Kasumi-1 (cell line): ENCODE data around the gene TMEM80.

Source experiments
- DNase-seq, 2 experiments: peaks; one replicate each; lab custom pipeline; 2025; lab: John Stamatoyannopoulos, UW

The TMEM80 gene

GRCh38 chr11:699116-699508 is 3.5 kb downstream of the TMEM80 start:
- DNase-seq, result no peak

GRCh38 chr11:699753-700152 is 4.1 kb downstream of the TMEM80 start:
- no peak for DNase-seq

- no peak for DNase-seq
Measured at GRCh38 chr11:701741-702461, 6.3 kb downstream of the TMEM80 start.

- DNase-seq, result no peak
Measured at GRCh38 chr11:702462-703461, 7.1 kb downstream of the TMEM80 start.

GRCh38 chr11:703506-703905 is 7.9 kb downstream of the TMEM80 start:
- DNase-seq, result no peak

GRCh38 chr11:704228-704674 is 8.6 kb downstream of the TMEM80 start:
- no peak for DNase-seq

GRCh38 chr11:704781-705645 is 9.4 kb downstream of the TMEM80 start:
- DNase-seq, result no peak

GRCh38 chr11:705646-706438 is 10.2 kb downstream of the TMEM80 start, which contains the start of gene EPS8L2:
TSS of gene EPS8L2 (plus strand) at chr11:706231. CDS start at chr11:709408, 3,177 bp downstream.
- no peak for DNase-seq

GRCh38 chr11:706439-706956 is 10.9 kb downstream of the TMEM80 start:
- no peak for DNase-seq

- no peak for DNase-seq
Measured at GRCh38 chr11:706957-707816, 11.6 kb downstream of the TMEM80 start.

GRCh38 chr11:707817-708420 is 12.3 kb downstream of the TMEM80 start:
- no peak for DNase-seq

- DNase-seq, result no peak
Measured at GRCh38 chr11:708511-708910, 12.9 kb downstream of the TMEM80 start.

- no peak for DNase-seq
Measured at GRCh38 chr11:709109-709997, 13.7 kb downstream of the TMEM80 start.

GRCh38 chr11:714436-714835 is 18.8 kb downstream of the TMEM80 start:
- no peak for DNase-seq

- no peak for DNase-seq
Measured at GRCh38 chr11:719214-720016, 23.8 kb downstream of the TMEM80 start.

GRCh38 chr11:720017-720641 is 24.5 kb downstream of the TMEM80 start:
- DNase-seq, result no peak

GRCh38 chr11:720642-721246 is 25.1 kb downstream of the TMEM80 start:
- no peak for DNase-seq
